22Rv1 (cell line): ENCODE measurements around the gene ABCA13.

Experiments used
- H3K27ac ChIP-seq: fragments of 450-650 bp; 2 replicates; pipeline ENCODE4 v1.5.1; 2017
- ZFX ChIP-seq: fragments of 450-650 bp; IDR thresholded peaks from 2 replicates; pipeline ENCODE4 v1.6.1; 2017; ENCODE audit warnings: antibody characterized with exemption, borderline replicate concordance
- TF ChIP-seq, protein P1 (sequence below): fragments of 450-650 bp; IDR thresholded peaks from 2 replicates; pipeline ENCODE4 v1.5.1; 2017; ENCODE audit warnings: mild to moderate bottlenecking

The ABCA13 gene

DNA sequence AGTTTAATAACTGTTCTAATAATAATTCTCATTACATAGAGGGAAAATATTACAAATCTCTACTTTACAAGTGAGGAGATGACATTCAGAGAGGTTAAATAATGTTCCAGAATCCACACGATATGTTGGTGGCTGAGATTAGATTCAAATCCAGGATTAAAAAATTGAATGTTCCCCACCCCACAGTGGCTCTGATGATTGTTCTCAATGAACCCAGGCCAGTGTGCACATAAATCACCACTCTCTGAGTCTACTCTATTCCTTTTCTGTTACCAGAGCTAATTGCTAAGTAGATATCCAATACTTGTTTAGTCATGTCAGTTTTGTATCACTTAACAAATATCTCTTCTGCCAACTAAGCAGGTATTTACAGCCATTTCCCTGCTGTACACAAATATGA, 281.0 kb downstream of the ABCA13 start:
- no peak for TF ChIP-seq ZFX
- TF ChIP-seq, protein P1, sequence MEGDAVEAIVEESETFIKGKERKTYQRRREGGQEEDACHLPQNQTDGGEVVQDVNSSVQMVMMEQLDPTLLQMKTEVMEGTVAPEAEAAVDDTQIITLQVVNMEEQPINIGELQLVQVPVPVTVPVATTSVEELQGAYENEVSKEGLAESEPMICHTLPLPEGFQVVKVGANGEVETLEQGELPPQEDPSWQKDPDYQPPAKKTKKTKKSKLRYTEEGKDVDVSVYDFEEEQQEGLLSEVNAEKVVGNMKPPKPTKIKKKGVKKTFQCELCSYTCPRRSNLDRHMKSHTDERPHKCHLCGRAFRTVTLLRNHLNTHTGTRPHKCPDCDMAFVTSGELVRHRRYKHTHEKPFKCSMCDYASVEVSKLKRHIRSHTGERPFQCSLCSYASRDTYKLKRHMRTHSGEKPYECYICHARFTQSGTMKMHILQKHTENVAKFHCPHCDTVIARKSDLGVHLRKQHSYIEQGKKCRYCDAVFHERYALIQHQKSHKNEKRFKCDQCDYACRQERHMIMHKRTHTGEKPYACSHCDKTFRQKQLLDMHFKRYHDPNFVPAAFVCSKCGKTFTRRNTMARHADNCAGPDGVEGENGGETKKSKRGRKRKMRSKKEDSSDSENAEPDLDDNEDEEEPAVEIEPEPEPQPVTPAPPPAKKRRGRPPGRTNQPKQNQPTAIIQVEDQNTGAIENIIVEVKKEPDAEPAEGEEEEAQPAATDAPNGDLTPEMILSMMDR, result no peak
- no peak overlapping the region for H3K27ac ChIP-seq

DNA sequence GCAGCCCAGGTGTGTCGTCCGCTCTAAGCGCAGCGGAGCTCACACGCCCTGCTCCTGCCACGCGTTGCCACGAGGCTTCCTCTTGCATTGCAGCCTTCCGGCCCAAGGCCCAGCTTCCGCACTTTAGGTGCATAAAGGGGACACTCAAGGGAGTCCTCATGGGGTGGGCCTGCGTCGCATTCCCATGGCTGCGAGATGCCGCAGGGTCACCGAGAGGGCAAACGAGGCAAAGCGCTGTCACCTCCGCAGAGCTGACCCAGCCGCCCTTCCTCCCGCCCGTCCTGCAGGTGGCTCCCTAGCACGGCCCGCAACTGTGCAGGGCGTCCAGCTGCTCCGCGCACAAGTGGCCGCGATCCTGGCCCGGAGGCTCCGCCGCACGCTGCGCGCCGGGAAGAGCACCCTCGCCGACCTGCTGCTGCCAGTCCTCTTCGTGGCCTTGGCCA, 283.5 kb downstream of the ABCA13 start:
- H3K27ac ChIP-seq, result no peak overlapping the region
- TF ChIP-seq, protein P1, result no peak; the same call in 1 of the 2 replicates
- TF ChIP-seq ZFX, result no peak

GRCh38 chr7:48455363-48455762, 284.1 kb downstream of the ABCA13 start:
- H3K27ac ChIP-seq, result no peak overlapping the region
- TF ChIP-seq ZFX, result no peak
- TF ChIP-seq, protein P1, result no peak

DNA sequence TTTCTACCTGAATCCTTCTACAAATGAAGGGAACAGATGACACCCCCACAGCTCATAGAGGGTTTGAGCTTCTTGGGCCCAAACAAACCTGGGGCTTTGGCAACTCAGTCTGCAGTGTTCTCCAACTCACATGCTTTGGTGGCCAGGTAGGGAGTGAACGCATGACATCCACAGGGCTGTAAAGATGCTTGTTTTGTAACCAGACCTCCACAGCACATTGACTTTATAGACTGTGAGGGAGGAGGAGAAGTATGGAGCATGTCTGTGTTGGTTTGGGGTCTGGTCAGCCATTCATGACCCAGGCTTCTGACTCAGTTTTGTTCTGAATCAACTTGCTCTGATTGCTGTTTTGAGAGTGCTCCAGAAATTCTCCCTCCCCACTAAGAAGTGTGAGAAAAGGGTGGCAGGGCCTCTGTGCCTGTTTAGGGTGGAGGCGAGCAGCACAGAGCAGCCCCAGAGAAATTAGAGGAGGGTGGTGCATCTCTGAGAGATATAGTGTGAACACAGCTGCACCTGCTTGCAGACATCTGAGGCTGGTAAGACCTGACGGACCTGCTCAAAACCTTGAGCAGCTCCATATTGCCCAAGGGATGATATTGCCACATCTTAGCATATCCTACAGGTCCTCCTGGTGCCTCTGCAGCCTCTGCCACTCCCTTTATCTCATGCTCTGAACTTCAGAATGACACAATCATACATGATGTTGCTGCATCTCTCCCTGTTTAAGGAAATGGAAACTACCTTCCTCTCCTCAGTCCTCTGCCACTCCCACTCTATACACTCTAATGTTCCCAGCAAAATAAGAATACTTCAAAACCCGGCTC, 287.7 kb downstream of the ABCA13 start:
- no peak overlapping the region for H3K27ac ChIP-seq
- TF ChIP-seq, protein P1, result no peak
- no peak for TF ChIP-seq ZFX

GRCh38 chr7:48466713-48467112, 295.5 kb downstream of the ABCA13 start:
- TF ChIP-seq, protein P1, result no peak
- no peak for TF ChIP-seq ZFX
- no peak overlapping the region for H3K27ac ChIP-seq

DNA sequence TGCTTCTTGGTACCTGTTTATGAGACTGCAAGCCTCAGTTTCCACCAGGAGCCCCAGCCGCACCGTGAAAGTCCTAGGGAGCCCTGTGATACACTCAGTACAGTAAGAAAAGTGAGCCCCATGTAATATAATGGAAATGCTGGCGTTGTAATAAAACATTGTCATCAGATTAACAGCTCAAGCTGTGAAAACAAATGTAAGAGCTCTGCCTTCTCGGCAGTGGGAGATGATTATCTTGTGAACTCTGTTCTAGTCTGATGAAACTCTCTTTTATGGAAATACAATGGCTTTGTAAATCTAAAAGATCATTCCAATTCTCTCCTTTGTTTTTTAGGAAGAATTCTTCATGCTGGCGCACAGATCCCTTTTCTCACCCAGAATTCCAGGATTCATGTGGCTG, 299.9 kb downstream of the ABCA13 start:
- TF ChIP-seq ZFX, result no peak
- TF ChIP-seq, protein P1, result no peak
- H3K27ac ChIP-seq, result no peak overlapping the region

DNA sequence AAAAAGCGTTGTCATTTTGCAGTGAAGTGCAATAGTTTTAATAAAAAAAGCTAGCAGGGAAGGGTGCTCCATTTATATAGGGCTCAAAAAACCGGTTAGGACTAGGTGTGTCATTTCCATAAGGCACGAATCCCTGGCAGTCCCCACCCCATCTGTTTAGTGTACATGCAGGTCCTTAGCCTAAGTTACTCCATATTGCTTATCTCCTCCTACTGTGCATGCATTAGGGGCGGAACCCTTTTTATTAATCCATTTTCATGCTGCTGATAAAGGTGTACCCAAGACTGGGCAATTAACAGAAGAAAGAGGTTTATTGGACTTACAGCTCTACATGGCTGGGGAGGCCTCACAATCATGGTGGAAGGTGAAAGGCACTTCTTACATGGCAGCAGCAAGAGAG, 301.4 kb downstream of the ABCA13 start:
- TF ChIP-seq, protein P1, result no peak
- TF ChIP-seq ZFX, result no peak
- no peak overlapping the region for H3K27ac ChIP-seq
